Measurements from ENCODE around the gene TRAPPC12. TPM values are rescaled to one million over a fixed set of nuclear protein-coding genes. Genes with fewer than 3 reads are reported as not detected.

TRAPPC12 gene
- total RNA-seq, 1 donor from 2014 or later = 89.8 TPM

DNA sequence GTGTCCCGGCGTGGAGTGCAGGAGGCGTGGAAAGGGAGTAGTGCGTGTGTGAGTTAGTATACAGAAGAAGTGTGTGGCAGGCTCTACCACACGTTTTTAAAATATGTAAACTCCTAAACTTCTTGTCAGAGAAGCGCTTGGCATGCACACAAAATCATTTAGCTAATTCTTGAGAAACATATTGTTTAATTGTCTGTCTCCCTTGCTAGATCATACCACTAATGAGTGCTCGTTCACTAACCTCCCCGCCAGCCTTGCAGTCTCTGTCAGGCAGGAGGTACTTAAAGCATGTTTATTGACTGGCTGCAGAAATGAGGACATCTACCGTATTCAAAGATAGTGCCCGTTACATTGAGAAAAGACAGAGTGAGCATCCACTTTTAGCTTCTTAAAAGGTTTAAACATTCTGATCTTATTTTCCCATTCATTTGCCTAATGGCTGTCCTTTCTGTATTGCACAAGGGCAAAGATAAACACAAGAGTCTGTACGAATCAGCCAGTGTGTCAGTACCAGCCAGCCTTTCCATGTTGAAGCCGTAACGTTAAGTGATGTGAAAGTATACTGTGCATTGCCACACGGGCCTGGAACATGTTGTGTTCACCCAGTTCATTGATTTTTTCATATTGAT lies 41.4 kb downstream of the TRAPPC12 start:
- Histone ChIP-seq H3K27me3 (no peaks in the 10 kb centered on the region), H3K4me1 (no peaks in the 10 kb centered on the region), H3K9me3 (no peaks in the 10 kb centered on the region), H3K27ac (no peak overlapping the region), H3K36me3 (peaks cover 37% of the 10 kb centered on the region), H3K4me3 (no peak overlapping the region)
- TF ChIP-seq, protein P1, sequence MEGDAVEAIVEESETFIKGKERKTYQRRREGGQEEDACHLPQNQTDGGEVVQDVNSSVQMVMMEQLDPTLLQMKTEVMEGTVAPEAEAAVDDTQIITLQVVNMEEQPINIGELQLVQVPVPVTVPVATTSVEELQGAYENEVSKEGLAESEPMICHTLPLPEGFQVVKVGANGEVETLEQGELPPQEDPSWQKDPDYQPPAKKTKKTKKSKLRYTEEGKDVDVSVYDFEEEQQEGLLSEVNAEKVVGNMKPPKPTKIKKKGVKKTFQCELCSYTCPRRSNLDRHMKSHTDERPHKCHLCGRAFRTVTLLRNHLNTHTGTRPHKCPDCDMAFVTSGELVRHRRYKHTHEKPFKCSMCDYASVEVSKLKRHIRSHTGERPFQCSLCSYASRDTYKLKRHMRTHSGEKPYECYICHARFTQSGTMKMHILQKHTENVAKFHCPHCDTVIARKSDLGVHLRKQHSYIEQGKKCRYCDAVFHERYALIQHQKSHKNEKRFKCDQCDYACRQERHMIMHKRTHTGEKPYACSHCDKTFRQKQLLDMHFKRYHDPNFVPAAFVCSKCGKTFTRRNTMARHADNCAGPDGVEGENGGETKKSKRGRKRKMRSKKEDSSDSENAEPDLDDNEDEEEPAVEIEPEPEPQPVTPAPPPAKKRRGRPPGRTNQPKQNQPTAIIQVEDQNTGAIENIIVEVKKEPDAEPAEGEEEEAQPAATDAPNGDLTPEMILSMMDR (IDR thresholded peaks at IDR 0.05) = no peak
- intact Hi-C loops (cut with DNase I) = no loop called here
- no peak for ATAC-seq
- no peak for DNase-seq

DNA sequence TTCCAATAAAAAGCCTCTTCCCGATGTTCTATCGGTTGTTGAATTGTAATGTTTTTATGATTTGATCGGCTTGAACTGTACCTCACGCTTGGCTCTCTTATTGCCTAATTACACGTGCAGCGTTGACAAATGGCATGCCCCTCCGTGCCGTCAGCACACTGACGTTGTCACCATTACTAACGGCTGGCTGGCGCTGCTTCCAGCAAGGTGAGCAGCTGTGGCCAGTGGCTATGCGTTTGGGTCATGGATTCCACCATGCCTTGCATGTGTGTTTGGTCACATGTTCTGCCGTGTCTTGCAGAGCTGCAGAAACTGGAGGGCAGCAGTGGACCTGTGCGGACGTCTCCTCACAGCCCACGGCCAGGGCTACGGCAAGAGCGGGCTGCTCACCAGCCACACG lies 42.1 kb downstream of the TRAPPC12 start:
- intact Hi-C loops (cut with DNase I) = no loop called here
- H3K27ac ChIP-seq = no peak overlapping the region

DNA sequence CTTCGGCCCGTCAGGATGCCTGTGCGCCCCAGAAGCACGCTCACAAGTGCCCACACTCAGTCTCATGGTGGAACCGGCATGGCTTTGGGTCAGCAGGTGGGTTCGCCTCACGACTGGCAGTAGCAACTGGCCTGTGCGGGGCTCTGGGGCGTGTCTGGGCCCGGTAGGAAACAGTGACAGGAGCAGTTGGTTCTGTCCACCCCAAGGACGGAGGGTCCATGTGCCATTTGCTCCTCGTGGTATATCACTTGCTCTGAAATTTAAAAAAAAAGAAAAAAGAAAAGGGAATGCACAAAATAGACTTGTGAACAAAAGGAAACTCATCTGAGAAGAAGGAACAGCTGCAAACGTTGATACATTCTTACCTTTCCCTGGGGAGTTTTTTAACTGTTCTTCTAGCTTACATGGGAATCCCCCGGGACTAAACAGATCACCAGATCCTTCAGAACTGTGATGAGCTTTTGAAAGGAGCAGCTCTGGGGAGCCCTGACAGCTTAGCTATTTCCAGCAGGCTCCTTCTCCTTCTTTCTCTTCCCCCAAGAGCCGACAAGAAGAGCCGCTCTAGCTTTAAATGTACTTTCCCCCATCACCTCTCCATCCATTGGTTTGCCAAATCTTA lies 42.8 kb downstream of the TRAPPC12 start:
- intact Hi-C loops (cut with DNase I) = no loop called here
- DNase-seq = no peak
- no peaks in the 10 kb centered on the region for H3K4me1 ChIP-seq
- no peak for ATAC-seq
- peaks cover 46% of the 10 kb centered on the region for H3K36me3 ChIP-seq
- TF ChIP-seq, protein P1 (IDR thresholded peaks at IDR 0.05) = no peak
- H3K27ac ChIP-seq = no peak overlapping the region
- H3K9me3 ChIP-seq = no peaks in the 10 kb centered on the region
- no peak overlapping the region for H3K4me3 ChIP-seq
- H3K27me3 ChIP-seq = no peaks in the 10 kb centered on the region

More for the DNA sequence above, 42.1 kb downstream of the TRAPPC12 start:
- DNase-seq = no peak
- Histone ChIP-seq H3K36me3 (peaks cover 44% of the 10 kb centered on the region), H3K27me3 (no peaks in the 10 kb centered on the region), H3K4me1 (no peaks in the 10 kb centered on the region), H3K9me3 (no peaks in the 10 kb centered on the region), H3K4me3 (no peak overlapping the region)
- ATAC-seq = no peak
- TF ChIP-seq, protein P1 (IDR thresholded peaks at IDR 0.05) = no peak

DNA sequence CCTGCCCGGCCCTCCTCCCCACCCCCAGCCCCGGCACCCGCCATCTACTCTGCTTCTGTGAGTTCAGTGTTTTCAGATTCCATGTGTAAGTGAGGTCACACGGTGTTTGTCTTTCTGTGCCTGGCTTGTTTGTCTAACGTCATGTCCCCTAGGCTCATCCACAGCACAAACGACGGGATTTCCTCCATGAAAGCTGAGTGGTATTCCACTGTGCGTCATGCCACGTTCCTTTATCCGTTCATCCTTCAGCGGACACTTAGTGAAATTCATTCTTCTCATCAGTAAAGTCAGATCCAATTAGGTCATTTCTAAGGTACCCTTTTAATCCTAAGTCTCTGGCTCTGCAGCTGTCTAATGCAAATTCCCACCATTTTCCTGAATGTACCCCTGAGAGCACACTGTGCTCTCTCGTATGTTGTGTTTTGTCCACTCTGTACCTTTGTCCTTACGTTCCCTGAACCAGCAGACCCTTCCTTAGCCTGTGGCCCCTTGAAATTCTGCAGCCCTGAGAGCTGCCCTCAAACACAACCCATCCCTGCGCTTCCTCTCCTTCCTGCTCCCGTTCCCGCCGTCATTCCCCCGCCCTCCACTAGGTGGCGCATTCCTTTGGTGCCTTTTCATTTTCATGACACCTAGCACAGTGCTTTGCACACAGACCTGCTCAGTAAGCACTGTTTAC lies 44.1 kb downstream of the TRAPPC12 start:
- ATAC-seq = peak; percentile 87
- intact Hi-C loops (cut with DNase I) = no loop called here
- H3K36me3 ChIP-seq = peaks cover 52% of the 10 kb centered on the region

DNA sequence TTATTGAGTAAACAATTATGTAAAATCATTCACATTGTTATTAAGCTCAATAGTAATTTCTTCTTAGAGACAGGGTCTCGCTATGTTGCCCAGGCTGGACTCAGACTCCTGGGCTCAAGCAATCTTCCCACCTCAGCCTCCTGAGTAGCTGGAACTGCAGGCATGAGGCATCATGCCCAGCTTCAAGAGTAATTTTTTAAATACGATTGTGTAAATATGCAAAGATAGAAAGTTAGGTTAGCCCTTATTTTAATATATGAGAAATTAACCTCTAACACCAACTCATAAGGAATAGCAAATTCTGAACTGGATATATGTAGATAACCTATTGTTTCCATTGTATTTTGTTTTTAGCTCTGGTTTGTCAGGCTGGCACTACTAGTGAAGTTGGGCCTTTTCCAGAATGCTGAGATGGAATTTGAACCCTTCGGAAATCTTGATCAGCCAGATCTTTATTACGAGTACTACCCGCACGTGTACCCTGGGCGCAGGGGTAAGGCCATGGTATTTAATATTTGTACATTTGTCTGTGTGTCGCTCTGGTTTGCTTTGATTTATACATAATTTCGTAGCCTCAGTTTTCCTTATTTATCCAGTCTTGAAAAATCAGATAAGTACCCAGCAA lies 44.8 kb downstream of the TRAPPC12 start:
- peaks cover 59% of the 10 kb centered on the region for H3K36me3 ChIP-seq
- H3K27me3 ChIP-seq = no peaks in the 10 kb centered on the region
- TF ChIP-seq, protein P1 (IDR thresholded peaks at IDR 0.05) = no peak
- no peak overlapping the region for H3K4me3 ChIP-seq
- no peaks in the 10 kb centered on the region for H3K9me3 ChIP-seq
- ATAC-seq (no peak), DNase-seq (no peak)
- H3K4me1 ChIP-seq = no peaks in the 10 kb centered on the region
- no peak overlapping the region for H3K27ac ChIP-seq
- intact Hi-C loops (cut with DNase I) = no loop called here

More for the DNA sequence above, 44.1 kb downstream of the TRAPPC12 start:
- no peak overlapping the region for H3K27ac ChIP-seq
- no peaks in the 10 kb centered on the region for H3K9me3 ChIP-seq
- H3K4me3 ChIP-seq = no peak overlapping the region
- H3K4me1 ChIP-seq = no peaks in the 10 kb centered on the region
- no peaks in the 10 kb centered on the region for H3K27me3 ChIP-seq
- DNase-seq = peak; percentile 83
- TF ChIP-seq, protein P1 (IDR thresholded peaks at IDR 0.05) = peak; percentile 99
